SK-N-SH (cell line): ENCODE measurements around the gene CLDN6.

ENCODE experiments used
- POLR2AphosphoS5 ChIP-seq: IDR thresholded peaks from 2 replicates; pipeline ENCODE4 v1.6.1; 2012; ENCODE audit warnings: low read depth, low read length
- REST ChIP-seq: IDR thresholded peaks from 2 replicates; pipeline ENCODE4 v1.6.1; 2012; ENCODE audit warnings: mild to moderate bottlenecking, low read depth, low read length, moderate library complexity
- TCF12 ChIP-seq: IDR thresholded peaks from 2 replicates; pipeline ENCODE4 v1.4.0; 2012
- TF ChIP-seq, protein P1 (sequence below): fragments of 200-600 bp; sonication (generic); IDR thresholded peaks from 2 replicates; pipeline ENCODE4 v1.6.1; 2017; ENCODE audit warnings: antibody characterized with exemption, mild to moderate bottlenecking, moderate library complexity
- TF ChIP-seq, protein P2 (sequence below): IDR thresholded peaks from 2 replicates; pipeline ENCODE4 v1.4.0; 2012; ENCODE audit warnings: low read depth

GRCh38 chr16:3022208-3022683 lies 4.3 kb upstream of the CLDN6 start:
- TF ChIP-seq, protein P1, sequence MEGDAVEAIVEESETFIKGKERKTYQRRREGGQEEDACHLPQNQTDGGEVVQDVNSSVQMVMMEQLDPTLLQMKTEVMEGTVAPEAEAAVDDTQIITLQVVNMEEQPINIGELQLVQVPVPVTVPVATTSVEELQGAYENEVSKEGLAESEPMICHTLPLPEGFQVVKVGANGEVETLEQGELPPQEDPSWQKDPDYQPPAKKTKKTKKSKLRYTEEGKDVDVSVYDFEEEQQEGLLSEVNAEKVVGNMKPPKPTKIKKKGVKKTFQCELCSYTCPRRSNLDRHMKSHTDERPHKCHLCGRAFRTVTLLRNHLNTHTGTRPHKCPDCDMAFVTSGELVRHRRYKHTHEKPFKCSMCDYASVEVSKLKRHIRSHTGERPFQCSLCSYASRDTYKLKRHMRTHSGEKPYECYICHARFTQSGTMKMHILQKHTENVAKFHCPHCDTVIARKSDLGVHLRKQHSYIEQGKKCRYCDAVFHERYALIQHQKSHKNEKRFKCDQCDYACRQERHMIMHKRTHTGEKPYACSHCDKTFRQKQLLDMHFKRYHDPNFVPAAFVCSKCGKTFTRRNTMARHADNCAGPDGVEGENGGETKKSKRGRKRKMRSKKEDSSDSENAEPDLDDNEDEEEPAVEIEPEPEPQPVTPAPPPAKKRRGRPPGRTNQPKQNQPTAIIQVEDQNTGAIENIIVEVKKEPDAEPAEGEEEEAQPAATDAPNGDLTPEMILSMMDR, result no peak
- TF ChIP-seq POLR2AphosphoS5 (peak; percentile 64; the same call in 1 of the 2 replicates), TCF12 (peak; percentile 53; the same call in 1 of the 2 replicates), REST (0 out of 2 replicates have a peak, but pooled peaks have one; percentile 24)
- TF ChIP-seq, protein P2, sequence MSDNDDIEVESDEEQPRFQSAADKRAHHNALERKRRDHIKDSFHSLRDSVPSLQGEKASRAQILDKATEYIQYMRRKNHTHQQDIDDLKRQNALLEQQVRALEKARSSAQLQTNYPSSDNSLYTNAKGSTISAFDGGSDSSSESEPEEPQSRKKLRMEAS, result no peak
